GM19025 (cell line): Measurements from ENCODE around the gene LRMDA.

Experiments used
- ATAC-seq: cut with Tn5 transposase; IDR thresholded peaks from one replicate; pipeline ENCODE4 v1.9.1; 2021; ENCODE audit warnings: mild to moderate bottlenecking, low read depth, moderate library complexity; ENCODE audit not compliant: unreplicated experiment

LRMDA gene

GRCh38 chr10:75839020-75839419, 407.6 kb downstream of the LRMDA start:
- no peak for ATAC-seq

- no peak for ATAC-seq
Observed at GRCh38 chr10:75841266-75841665, 409.8 kb downstream of the LRMDA start.

GRCh38 chr10:75845176-75845947, 413.9 kb downstream of the LRMDA start:
- no peak for ATAC-seq

GRCh38 chr10:75847477-75847876, 416.1 kb downstream of the LRMDA start:
- ATAC-seq = no peak

- no peak for ATAC-seq
Observed at GRCh38 chr10:75851580-75852345, 420.3 kb downstream of the LRMDA start.

- no peak for ATAC-seq
Observed at GRCh38 chr10:75852851-75853484, 421.5 kb downstream of the LRMDA start.

GRCh38 chr10:75857269-75857846, 425.9 kb downstream of the LRMDA start:
- no peak for ATAC-seq

GRCh38 chr10:75857896-75858295, 426.5 kb downstream of the LRMDA start:
- ATAC-seq = no peak

GRCh38 chr10:75858339-75858738, 426.9 kb downstream of the LRMDA start:
- ATAC-seq = no peak

- no peak for ATAC-seq
Observed at GRCh38 chr10:75859141-75859540, 427.7 kb downstream of the LRMDA start.

GRCh38 chr10:75860009-75860408, 428.6 kb downstream of the LRMDA start:
- no peak for ATAC-seq

GRCh38 chr10:75861582-75861981, 430.2 kb downstream of the LRMDA start:
- no peak for ATAC-seq

- no peak for ATAC-seq
Observed at GRCh38 chr10:75862935-75863334, 431.5 kb downstream of the LRMDA start.

- no peak for ATAC-seq
Observed at GRCh38 chr10:75864717-75865116, 433.3 kb downstream of the LRMDA start.

GRCh38 chr10:75865413-75866299, 434.2 kb downstream of the LRMDA start:
- ATAC-seq = no peak

GRCh38 chr10:75866300-75866625, 434.8 kb downstream of the LRMDA start:
- no peak for ATAC-seq

GRCh38 chr10:75866731-75867130, 435.3 kb downstream of the LRMDA start:
- no peak for ATAC-seq

GRCh38 chr10:75868574-75868973, 437.1 kb downstream of the LRMDA start:
- no peak for ATAC-seq

GRCh38 chr10:75870039-75870645, 438.7 kb downstream of the LRMDA start:
- ATAC-seq = no peak

GRCh38 chr10:75875740-75876139, 444.3 kb downstream of the LRMDA start:
- no peak for ATAC-seq
